ENCODE data around the gene CNIH1.

- TF ChIP-seq JUND (IDR thresholded peaks at IDR 0.05) (no peak), GATA2 (CRISPR knock-in tag; IDR thresholded peaks at IDR 0.05) (no peak), RXRA (IDR thresholded peaks at IDR 0.05; ENCODE audit: borderline replicate concordance, low read depth) (no peak), POLR2AphosphoS5 (IDR thresholded peaks at IDR 0.05; ENCODE audit: low read depth, low read length) (no peak), CTCF (IDR thresholded peaks at IDR 0.05) (no peak), MAX (IDR thresholded peaks at IDR 0.05; ENCODE audit: low read depth) (no peak), RCOR1 (IDR thresholded peaks at IDR 0.05; ENCODE audit: low read length) (no peak), EZH2phosphoT487 (IDR thresholded peaks at IDR 0.05; ENCODE audit: borderline replicate concordance, low read depth) (no peak)
These were observed 10.8 kb upstream of the CNIH1 start for GRCh38 chr14:54451961-54452360.
